Breast epithelium (tissue), 3 donors: Measurements from ENCODE around the gene CELF5.

Source experiments
- CTCF ChIP-seq, 3 donors: fragments of 450-650 bp; IDR thresholded peaks; one replicate each; pipeline ENCODE4 v1.5.1; 2016 to 2017; ENCODE audit warnings: antibody characterized with exemption in 3 of 3, mild to moderate bottlenecking in 3 of 3, moderate library complexity in 3 of 3
- POLR2A ChIP-seq: fragments of 450-650 bp; IDR thresholded peaks from one replicate; pipeline ENCODE4 v1.6.1; 2016; ENCODE audit warnings: antibody characterized with exemption, mild to moderate bottlenecking, moderate library complexity
- POLR2AphosphoS5 ChIP-seq, 3 donors: sonication (generic); formaldehyde crosslinking; IDR thresholded peaks; one replicate each; pipeline ENCODE4 v1.6.1; 2017; ENCODE audit warnings: antibody characterized with exemption in 3 of 3

- no peak for TF ChIP-seq CTCF (IDR thresholded peaks at IDR 0.05)
- no peak for TF ChIP-seq POLR2A
- no peak for TF ChIP-seq POLR2AphosphoS5 (IDR thresholded peaks at IDR 0.05)
Measured at GRCh38 chr19:3279306-3279705, 54.8 kb downstream of the CELF5 start.
